Kidney (tissue), 14 donors: ENCODE data around the gene KPNB1. TPM values are rescaled to one million over a fixed set of nuclear protein-coding genes. Genes with fewer than 3 reads are reported as not detected.

Experiments used
- DNase-seq, 5 donors: peaks; one replicate each; pipeline ENCODE4 v3.0.0-alpha.2; 2013 to 2020
- FAIRE-seq: peaks from 2 replicates; lab custom pipeline; 2012; peaks lifted over from hg19 to GRCh38; lab: Jason Lieb, UNC
- H3K27ac ChIP-seq, 2 donors: one replicate each; pipeline ENCODE4 v1.7.0; 2013; ENCODE audit warnings: low read depth in 2 of 2, low read length in 2 of 2, inconsistent platforms in 1 of 2
- H3K27me3 ChIP-seq: one replicate; pipeline ENCODE4 v1.7.1; 2013; ENCODE audit warnings: low read length, inconsistent platforms; ENCODE audit not compliant: control insufficient read depth, insufficient read depth
- H3K36me3 ChIP-seq, 3 donors: one replicate each; pipeline versions ENCODE4 v1.7.0 to v1.7.1; 2013; ENCODE audit warnings: low read length in 3 of 3, control low read depth in 1 of 3, inconsistent platforms in 1 of 3; ENCODE audit not compliant: insufficient read depth in 3 of 3, control insufficient read depth in 2 of 3
- H3K4me1 ChIP-seq, 3 donors: one replicate each; pipeline versions ENCODE4 v1.7.0 to v1.7.1; 2013; ENCODE audit warnings: low read length in 3 of 3, inconsistent platforms in 1 of 3, low read depth in 1 of 3; ENCODE audit not compliant: control insufficient read depth in 2 of 3, insufficient read depth in 2 of 3
- H3K4me3 ChIP-seq, 3 donors: one replicate each; pipeline versions ENCODE4 v1.7.0 to v1.8.1; 2013; ENCODE audit warnings: low read length in 3 of 3, control low read depth in 1 of 3, inconsistent platforms in 1 of 3
- H3K9ac ChIP-seq, 3 donors: one replicate each; pipeline versions ENCODE4 v1.7.0 to v1.7.1; 2013; ENCODE audit warnings: low read length in 3 of 3, control low read depth in 1 of 3, inconsistent platforms in 1 of 3
- H3K9me3 ChIP-seq, 3 donors: one replicate each; pipeline versions ENCODE4 v1.7.0 to v1.7.1; 2013; ENCODE audit warnings: low read length in 3 of 3, control low read depth in 1 of 3, inconsistent platforms in 1 of 3; ENCODE audit not compliant: control insufficient read depth in 2 of 3, insufficient read depth in 1 of 3
- CTCF ChIP-seq: IDR thresholded peaks from 3 replicates; pipeline ENCODE4 v1.5.1; 2012; ENCODE audit warnings: mild to moderate bottlenecking, moderate library complexity, borderline replicate concordance; ENCODE audit not compliant: insufficient read depth; ENCODE audit errors: extremely low read depth
- intact Hi-C: fragments of 100-400 bp; cut with DNase I; formaldehyde crosslinking; loops from one replicate; pipeline ENCODE4 v1.11.1; 2022
- polyA plus RNA-seq: library from polyadenylated mRNA; stranded (reverse); fragments of 350-450 nt; fragmentation: Illumina TruSeq; extraction: RNeasy Lipid Tissue Mini Kit (QIAGEN cat#74804); gene quantifications from one replicate; pipeline ENCODE4 v1.2.3, GENCODE V29; 2014; ENCODE audit warnings: low read depth, low replicate concordance; ENCODE audit not compliant: insufficient read depth
- total RNA-seq: library from RNA; stranded (reverse); fragmentation: NEBNext Ultra II Directional; extraction: Animal tissue kit (Norgen Biotek cat#: 25700); gene quantifications from one replicate; pipeline ENCODE4 v1.2.1, GENCODE V29; 2021
- donor health status: control.
- donor health status: control.
- donor health status: control.
- donor health status: control.
- donor health status: control.
- donor health status: DM: yes; HTN: yes; CAD: no.
- donor health status: Normal renal cell carcinoma (clear cell type).

The KPNB1 gene
- total and polyA plus RNA-seq, 2 donors from 2014 or later = 49.1 to 220 TPM

GRCh38 chr17:47665655-47666054, 15.9 kb downstream of the KPNB1 start:
- no peak for TF ChIP-seq CTCF
- FAIRE-seq (no peak), DNase-seq (no peak)
- Histone ChIP-seq H3K9ac (no peak overlapping the region), H3K9me3 (no peaks in the 10 kb centered on the region), H3K4me1 (no peaks in the 10 kb centered on the region), H3K27ac (no peak overlapping the region), H3K4me3 (no peak overlapping the region), H3K27me3 (no peaks in the 10 kb centered on the region), H3K36me3 (peaks cover 23 to 64% (median 42%) of the 10 kb centered on the region in 3 donors)
- intact Hi-C loops = no loop called here

GRCh38 chr17:47669081-47669480, 19.4 kb downstream of the KPNB1 start:
- H3K27ac ChIP-seq = no peak overlapping the region
- H3K27me3 ChIP-seq = no peaks in the 10 kb centered on the region
- FAIRE-seq (no peak), DNase-seq (no peak)
- intact Hi-C loops = no loop called here
- H3K4me3 ChIP-seq = no peak overlapping the region
- no peaks in the 10 kb centered on the region for H3K4me1 ChIP-seq
- TF ChIP-seq CTCF = no peak
- H3K9me3 ChIP-seq = no peaks in the 10 kb centered on the region
- no peak overlapping the region for H3K9ac ChIP-seq
- peaks cover 22 to 74% (median 55%) of the 10 kb centered on the region in 3 donors for H3K36me3 ChIP-seq

GRCh38 chr17:47670064-47670463, 20.3 kb downstream of the KPNB1 start:
- Histone ChIP-seq H3K27ac (no peak overlapping the region), H3K27me3 (no peaks in the 10 kb centered on the region), H3K9ac (no peak overlapping the region), H3K9me3 (no peaks in the 10 kb centered on the region), H3K4me3 (no peak overlapping the region), H3K4me1 (no peaks in the 10 kb centered on the region), H3K36me3 (peaks cover 18 to 80% (median 51%) of the 10 kb centered on the region in 3 donors)
- TF ChIP-seq CTCF = no peak
- DNase-seq (no peak), FAIRE-seq (no peak)
- intact Hi-C loops = no loop called here

- peaks cover 27 to 90% (median 65%) of the 10 kb centered on the region in 3 donors for H3K36me3 ChIP-seq
- intact Hi-C loops = no loop called here
- no peaks in the 10 kb centered on the region for H3K27me3 ChIP-seq
- DNase-seq = no peak
- no peaks in the 10 kb centered on the region for H3K9me3 ChIP-seq
- H3K9ac ChIP-seq = no peak overlapping the region
- H3K4me1 ChIP-seq = no peaks in the 10 kb centered on the region
- TF ChIP-seq CTCF = no peak
- no peak overlapping the region for H3K27ac ChIP-seq
- no peak for FAIRE-seq
- no peak overlapping the region for H3K4me3 ChIP-seq
Observed at GRCh38 chr17:47674499-47674898, 24.8 kb downstream of the KPNB1 start.
